Measurements from ENCODE around the gene DAO.

DNA sequence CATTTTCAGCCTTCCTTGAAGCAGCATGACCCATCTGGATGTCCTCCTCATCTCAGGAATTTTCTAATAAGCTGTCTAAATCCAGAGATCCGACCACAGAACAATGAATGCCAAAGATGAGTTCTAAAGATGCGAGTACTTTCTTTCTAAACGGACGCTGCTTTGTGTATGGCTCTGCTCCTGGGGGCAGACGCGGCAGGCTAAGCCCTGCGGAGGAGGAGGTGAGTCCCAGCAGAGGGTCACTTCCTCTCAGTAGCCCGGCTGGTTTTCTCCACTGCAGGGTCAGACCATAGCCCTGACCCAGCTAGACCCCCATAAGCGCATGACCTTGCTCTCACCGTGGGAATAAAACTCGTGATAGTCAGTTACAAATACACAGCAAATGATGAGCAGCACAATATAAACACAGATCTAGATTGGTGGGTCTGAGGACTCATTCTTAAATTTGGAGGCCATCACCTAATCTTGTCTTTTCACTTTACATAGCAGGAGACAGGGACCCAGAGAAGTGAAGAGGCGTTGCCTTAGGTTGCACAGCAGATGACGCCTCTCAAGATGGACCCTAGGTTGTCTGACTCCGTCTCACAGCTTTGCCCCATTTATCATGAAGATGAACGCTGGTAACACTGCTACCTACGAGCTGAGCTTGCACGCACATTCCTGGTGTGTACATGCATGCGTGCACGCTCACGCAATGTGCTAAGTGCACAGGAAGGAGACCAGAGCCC is 39.1 kb upstream of the DAO start:
- TF ChIP-seq EZH2 (IDR thresholded peaks at IDR 0.05; ENCODE audit: borderline replicate concordance, low read depth, low read length, severe bottlenecking) = no peak
- TF ChIP-seq, protein P1, sequence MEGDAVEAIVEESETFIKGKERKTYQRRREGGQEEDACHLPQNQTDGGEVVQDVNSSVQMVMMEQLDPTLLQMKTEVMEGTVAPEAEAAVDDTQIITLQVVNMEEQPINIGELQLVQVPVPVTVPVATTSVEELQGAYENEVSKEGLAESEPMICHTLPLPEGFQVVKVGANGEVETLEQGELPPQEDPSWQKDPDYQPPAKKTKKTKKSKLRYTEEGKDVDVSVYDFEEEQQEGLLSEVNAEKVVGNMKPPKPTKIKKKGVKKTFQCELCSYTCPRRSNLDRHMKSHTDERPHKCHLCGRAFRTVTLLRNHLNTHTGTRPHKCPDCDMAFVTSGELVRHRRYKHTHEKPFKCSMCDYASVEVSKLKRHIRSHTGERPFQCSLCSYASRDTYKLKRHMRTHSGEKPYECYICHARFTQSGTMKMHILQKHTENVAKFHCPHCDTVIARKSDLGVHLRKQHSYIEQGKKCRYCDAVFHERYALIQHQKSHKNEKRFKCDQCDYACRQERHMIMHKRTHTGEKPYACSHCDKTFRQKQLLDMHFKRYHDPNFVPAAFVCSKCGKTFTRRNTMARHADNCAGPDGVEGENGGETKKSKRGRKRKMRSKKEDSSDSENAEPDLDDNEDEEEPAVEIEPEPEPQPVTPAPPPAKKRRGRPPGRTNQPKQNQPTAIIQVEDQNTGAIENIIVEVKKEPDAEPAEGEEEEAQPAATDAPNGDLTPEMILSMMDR (IDR thresholded peaks at IDR 0.05; ENCODE audit: borderline replicate concordance, extremely low read depth, low read length, poor library complexity, severe bottlenecking) = no peak

All from DND-41 (cell line).